HepG2 (cell line): Measurements from ENCODE around the gene MRPS5. TPM values are rescaled to one million over a fixed set of nuclear protein-coding genes. Genes with fewer than 3 reads are reported as not detected.

Experiments used
- ATF7-NPFF ChIP-seq: sonication (generic); formaldehyde crosslinking; IDR thresholded peaks from 2 replicates; pipeline ENCODE4 v1.8.1; 2023; ENCODE audit warnings: mild to moderate bottlenecking, low read depth, missing genetic modification reagents, moderate library complexity
- GZF1 ChIP-seq: sonication (generic); formaldehyde crosslinking; IDR thresholded peaks from 2 replicates; pipeline ENCODE4 v1.5.1; 2020; ENCODE audit warnings: mild to moderate bottlenecking, missing genetic modification reagents
- NPAS2 ChIP-seq: sonication (generic); formaldehyde crosslinking; IDR thresholded peaks from 2 replicates; pipeline ENCODE4 v1.8.0; 2022; ENCODE audit warnings: mild to moderate bottlenecking, missing genetic modification reagents, borderline replicate concordance
- PREB ChIP-seq: sonication (generic); formaldehyde crosslinking; IDR thresholded peaks from 2 replicates; pipeline ENCODE4 v1.4.0; 2020; ENCODE audit warnings: missing genetic modification reagents
- REPIN1 ChIP-seq: sonication (generic); formaldehyde crosslinking; IDR thresholded peaks from 2 replicates; pipeline ENCODE4 v1.8.0; 2022; ENCODE audit warnings: missing genetic modification reagents, low read depth, mild to moderate bottlenecking, borderline replicate concordance
- SNRNP70 ChIP-seq: fragments of 200-400 bp; formaldehyde crosslinking; IDR thresholded peaks from 2 replicates; pipeline ENCODE4 v1.6.1; 2017; ENCODE audit warnings: mild to moderate bottlenecking, low read depth, low read length, moderate library complexity
- TAF15 ChIP-seq: fragments of 200-400 bp; formaldehyde crosslinking; IDR thresholded peaks from one replicate; pipeline ENCODE4 v1.6.1; 2018; ENCODE audit warnings: mild to moderate bottlenecking, low read depth, low read length; ENCODE audit not compliant: poor library complexity, severe bottlenecking
- TGIF2 ChIP-seq: IDR thresholded peaks from 2 replicates; pipeline ENCODE4 v1.6.1; 2016; ENCODE audit warnings: control low read depth, missing compliant biosample characterization
- TMF1 ChIP-seq: sonication (generic); formaldehyde crosslinking; IDR thresholded peaks from 2 replicates; pipeline ENCODE4 v1.8.1; 2022; ENCODE audit warnings: low read depth, missing genetic modification reagents
- ZBTB1 ChIP-seq: sonication (generic); formaldehyde crosslinking; IDR thresholded peaks from 2 replicates; pipeline ENCODE4 v1.4.0; 2020; ENCODE audit warnings: missing genetic modification reagents, borderline replicate concordance
- ZBTB10 ChIP-seq: sonication (generic); formaldehyde crosslinking; IDR thresholded peaks from 2 replicates; pipeline ENCODE4 v1.4.0; 2020; ENCODE audit warnings: missing genetic modification reagents, borderline replicate concordance
- ZKSCAN1 ChIP-seq: fragments of 150-350 bp; IDR thresholded peaks from 2 replicates; pipeline ENCODE4 v1.6.1; 2014; ENCODE audit warnings: low read length
- ZNF180 ChIP-seq: sonication (generic); formaldehyde crosslinking; IDR thresholded peaks from 2 replicates; pipeline ENCODE4 v1.4.0; 2020; ENCODE audit warnings: low read depth, missing genetic modification reagents, borderline replicate concordance
- ZNF230 ChIP-seq: sonication (generic); formaldehyde crosslinking; IDR thresholded peaks from 2 replicates; pipeline ENCODE4 v1.4.0; 2020; ENCODE audit warnings: mild to moderate bottlenecking, missing genetic modification reagents
- ZNF34 ChIP-seq: sonication (generic); formaldehyde crosslinking; IDR thresholded peaks from 2 replicates; pipeline ENCODE4 v1.4.0; 2020; ENCODE audit warnings: mild to moderate bottlenecking, missing genetic modification reagents, borderline replicate concordance
- ZNF615 ChIP-seq: sonication (generic); formaldehyde crosslinking; IDR thresholded peaks from 2 replicates; pipeline ENCODE4 v1.5.0; 2020; ENCODE audit warnings: mild to moderate bottlenecking, missing genetic modification reagents, borderline replicate concordance
- ZNF646 ChIP-seq: sonication (generic); formaldehyde crosslinking; IDR thresholded peaks from 2 replicates; pipeline ENCODE4 v1.9.0; 2021; ENCODE audit warnings: mild to moderate bottlenecking, missing genetic modification reagents
- ZNF768 ChIP-seq: sonication (generic); formaldehyde crosslinking; IDR thresholded peaks from 2 replicates; pipeline ENCODE4 v1.4.0; 2020; ENCODE audit warnings: missing genetic modification reagents
- ZNF772 ChIP-seq: sonication (generic); formaldehyde crosslinking; IDR thresholded peaks from 2 replicates; pipeline ENCODE4 v1.5.0; 2020; ENCODE audit warnings: mild to moderate bottlenecking, missing genetic modification reagents
- polyA plus RNA-seq, 8 experiments: library from polyadenylated mRNA; depleted of rRNA in 3 of 8; stranded (reverse) in 7 of 8; unstranded in 1 of 8; fragments of >200 nt; fragmentation: Illumina TruSeq in 4 of 8; extraction: Trizol in 4 of 8; gene quantifications; 2 replicates each; pipeline versions ENCODE4 v1.2.1 to v1.2.3, GENCODE V29; 2011 to 2016; ENCODE audit warnings: low read depth in 4 of 8, missing spikeins in 1 of 8, mixed read lengths in 1 of 8; ENCODE audit not compliant: insufficient read depth in 1 of 8
- total RNA-seq, 5 experiments: library from RNA; depleted of rRNA; stranded (reverse); fragments of >200 nt; fragmentation: Illumina TruSeq; extraction: Trizol; gene quantifications; 2 replicates each; pipeline ENCODE4 v1.2.3, GENCODE V29; 2016; ENCODE audit warnings: low read depth in 1 of 5

Gene MRPS5
- total and polyA plus RNA-seq, 2 of the 13 experiments (the other 11 are each of a cell fraction or from before 2014, with no cell fraction given): 98.8 to 134 TPM

GRCh38 chr2:95165371-95166064 lies 43.9 kb upstream of the MRPS5 start, which contains the start of gene ZNF2 (continued):
- peak; percentile 72 for TF ChIP-seq ATF7-NPFF
- peak; percentile 62; the same call in 1 of the 2 replicates for TF ChIP-seq ZNF768 (CRISPR knock-in tag)
- no peak for TF ChIP-seq SNRNP70
- peak; percentile 37; the same call in 1 of the 2 replicates for TF ChIP-seq ZKSCAN1
- TF ChIP-seq PREB: no peak
- TF ChIP-seq TMF1 (CRISPR knock-in tag): peak; percentile 28; the same call in 1 of the 2 replicates
- TF ChIP-seq NPAS2 (CRISPR knock-in tag): no peak
- TF ChIP-seq ZNF615 (CRISPR knock-in tag): peak; percentile 0; the same call in 1 of the 2 replicates
- no peak for TF ChIP-seq TAF15
- TF ChIP-seq ZBTB10 (CRISPR knock-in tag): no peak
- peak; percentile 95 for TF ChIP-seq ZNF772 (CRISPR knock-in tag)
- TF ChIP-seq ZBTB1: no peak; the same call in 1 of the 2 replicates
- TF ChIP-seq GZF1 (CRISPR knock-in tag): peak; percentile 90; the same call in 1 of the 2 replicates
- TF ChIP-seq REPIN1 (CRISPR knock-in tag): peak; percentile 94
- no peak for TF ChIP-seq ZNF34 (CRISPR knock-in tag)
- no peak; the same call in none of the 2 replicates for TF ChIP-seq ZNF230
- peak; percentile 82 for TF ChIP-seq ZNF646 (CRISPR knock-in tag)
- TF ChIP-seq TGIF2: peak; percentile 78
- TF ChIP-seq ZNF180: no peak; the same call in 1 of the 2 replicates
